H1 (cell line): ENCODE measurements around the gene LPP. TPM values are rescaled to one million over a fixed set of nuclear protein-coding genes. Genes with fewer than 3 reads are reported as not detected.

Experiments used
- CTCF ChIA-PET: fragments of 300-600 bp; sonication (Branson Sonifier 250); formaldehyde crosslinking; loops from one replicate; lab custom pipeline; 2021; ENCODE audit not compliant: partially characterized antibody; lab: Charles Lee
- POLR2A ChIA-PET: fragments of 300-600 bp; sonication (Branson Sonifier 250); formaldehyde crosslinking; loops from one replicate; lab custom pipeline; 2021; ENCODE audit warnings: inconsistent platforms; ENCODE audit not compliant: partially characterized antibody; lab: Charles Lee
- DNase-seq, 2 experiments: peaks; one replicate each; pipeline versions ENCODE4 v3.0.0 to v3.0.0-alpha.2; 2010 to 2022; ENCODE audit warnings: low spot score in 2 of 2, low read depth in 1 of 2, mixed read lengths in 1 of 2
- FAIRE-seq: peaks from 2 replicates; lab custom pipeline; 2011; peaks lifted over from hg19 to GRCh38; lab: Jason Lieb, UNC
- H2AFZ ChIP-seq: 2 replicates; pipeline ENCODE4 v1.8.1; 2012; ENCODE audit warnings: low read length, inconsistent platforms
- H2AK5ac ChIP-seq: 2 replicates; pipeline ENCODE4 v1.6.1; 2013; ENCODE audit warnings: low read depth, low read length
- H2BK120ac ChIP-seq: replicated peaks from 2 replicates; pipeline ENCODE3; 2013; ENCODE audit warnings: low read depth, low read length, inconsistent platforms
- H2BK12ac ChIP-seq: 2 replicates; pipeline ENCODE4 v1.6.1; 2013; ENCODE audit warnings: low read depth, low read length
- H2BK15ac ChIP-seq: 2 replicates; pipeline ENCODE4 v1.6.1; 2013; ENCODE audit warnings: low read length
- H2BK20ac ChIP-seq: 2 replicates; pipeline ENCODE4 v1.6.1; 2013; ENCODE audit warnings: low read length
- H2BK5ac ChIP-seq: 2 replicates; pipeline ENCODE4 v1.6.1; 2013; ENCODE audit warnings: low read depth, low read length
- H3K14ac ChIP-seq: 2 replicates; pipeline ENCODE4 v1.6.1; 2013; ENCODE audit warnings: inconsistent platforms; ENCODE audit not compliant: insufficient read length
- H3K18ac ChIP-seq: 2 replicates; pipeline ENCODE4 v1.6.1; 2013; ENCODE audit warnings: low read length; ENCODE audit errors: extremely low read depth
- H3K23ac ChIP-seq: 2 replicates; pipeline ENCODE4 v1.6.1; 2013; ENCODE audit warnings: inconsistent platforms; ENCODE audit not compliant: insufficient read length
- H3K23me2 ChIP-seq: 2 replicates; pipeline ENCODE4 v1.6.1; 2013; ENCODE audit warnings: low read depth, low read length
- H3K27ac ChIP-seq: 2 replicates; pipeline ENCODE4 v1.6.1; 2011; ENCODE audit warnings: low read depth, low read length, inconsistent platforms
- H3K27me3 ChIP-seq, 4 experiments: replicated peaks in 1 of 4; 1 replicate in 1 of 4; 2 replicates in 3 of 4; pipeline versions ENCODE4 v1.6.1 to v1.8.1; 2011 to 2013; ENCODE audit warnings: low read length in 3 of 4, mild to moderate bottlenecking in 3 of 4, inconsistent platforms in 2 of 4, mixed read lengths in 2 of 4, moderate library complexity in 1 of 4; ENCODE audit not compliant: control insufficient read depth in 3 of 4, insufficient read depth in 3 of 4; ENCODE audit errors: extremely low read depth in 1 of 4
- H3K36me3 ChIP-seq, 4 experiments: 2 replicates each; pipeline versions ENCODE4 v1.6.1 to v1.8.1; 2011 to 2013; ENCODE audit warnings: mild to moderate bottlenecking in 4 of 4, low read length in 3 of 4, moderate library complexity in 2 of 4, control low read depth in 1 of 4, inconsistent platforms in 1 of 4; ENCODE audit not compliant: insufficient read depth in 4 of 4, control insufficient read depth in 2 of 4
- H3K4ac ChIP-seq: replicated peaks from 2 replicates; pipeline ENCODE3; 2013; ENCODE audit warnings: low read length, low read depth, mixed read lengths, inconsistent platforms; ENCODE audit not compliant: insufficient read length
- H3K4me1 ChIP-seq, 4 experiments: replicated peaks in 1 of 4; 1 replicate in 1 of 4; 2 replicates in 3 of 4; pipeline versions ENCODE4 v1.6.1 to v1.8.1; 2011 to 2013; ENCODE audit warnings: low read length in 3 of 4, inconsistent platforms in 2 of 4, mixed read lengths in 1 of 4; ENCODE audit not compliant: insufficient read depth in 4 of 4, control insufficient read depth in 3 of 4
- H3K4me2 ChIP-seq, 2 experiments: 2 replicates each; pipeline versions ENCODE4 v1.6.1 to v1.8.1; 2011 to 2013; ENCODE audit warnings: low read depth in 2 of 2, low read length in 2 of 2, control low read depth in 1 of 2, inconsistent platforms in 1 of 2, mild to moderate bottlenecking in 1 of 2; ENCODE audit not compliant: insufficient read depth in 1 of 2
- H3K4me3 ChIP-seq, 4 experiments: fragments of 200-600, 300-600 bp in 1 of 4; sonication (generic), shearing (Covaris generic), sonication (Bioruptor Twin) in 1 of 4; 2 replicates each; pipeline versions ENCODE4 v1.5.1 to v1.8.1; 2011 to 2016; ENCODE audit warnings: low read length in 4 of 4, low read depth in 3 of 4, control low read depth in 2 of 4, inconsistent platforms in 2 of 4, mild to moderate bottlenecking in 2 of 4, mixed read lengths in 1 of 4, moderate library complexity in 1 of 4; ENCODE audit not compliant: insufficient read depth in 2 of 4; ENCODE audit errors: extremely low read depth in 1 of 4
- H3K56ac ChIP-seq: replicated peaks from 2 replicates; pipeline ENCODE3; 2013; ENCODE audit warnings: low read depth, mild to moderate bottlenecking, mixed read lengths, low read length, inconsistent platforms; ENCODE audit not compliant: insufficient read length
- H3K79me1 ChIP-seq: 2 replicates; pipeline ENCODE4 v1.6.1; 2013; ENCODE audit warnings: low read depth, low read length, control low read depth
- H3K79me2 ChIP-seq, 2 experiments: 2 replicates each; pipeline versions ENCODE4 v1.6.1 to v1.8.1; 2012 to 2013; ENCODE audit warnings: low read length in 2 of 2, mild to moderate bottlenecking in 2 of 2, inconsistent platforms in 1 of 2; ENCODE audit not compliant: insufficient read depth in 2 of 2, control insufficient read depth in 1 of 2
- H3K9ac ChIP-seq, 4 experiments: replicated peaks in 1 of 4; 1 replicate in 1 of 4; 2 replicates in 3 of 4; pipeline versions ENCODE4 v1.6.1 to v1.8.1; 2011 to 2013; ENCODE audit warnings: low read depth in 3 of 4, low read length in 3 of 4, control low read depth in 2 of 4, mild to moderate bottlenecking in 2 of 4, moderate library complexity in 2 of 4, inconsistent platforms in 1 of 4; ENCODE audit errors: extremely low read depth in 1 of 4
- H3K9me3 ChIP-seq, 2 experiments: 2 replicates each; pipeline versions ENCODE4 v1.6.1 to v1.8.1; 2012 to 2013; ENCODE audit warnings: mild to moderate bottlenecking in 2 of 2, moderate library complexity in 2 of 2, control low read depth in 1 of 2, inconsistent platforms in 1 of 2, low read depth in 1 of 2, low read length in 1 of 2, mixed read lengths in 1 of 2; ENCODE audit not compliant: insufficient read depth in 2 of 2
- H4K20me1 ChIP-seq, 2 experiments: replicated peaks in 1 of 2; 2 replicates each; pipeline versions ENCODE3 to v1.8.1; 2011 to 2013; ENCODE audit warnings: inconsistent platforms in 2 of 2, low read length in 2 of 2, mild to moderate bottlenecking in 1 of 2; ENCODE audit not compliant: insufficient read depth in 2 of 2, control insufficient read depth in 1 of 2
- H4K5ac ChIP-seq: 2 replicates; pipeline ENCODE4 v1.6.1; 2013; ENCODE audit warnings: low read length, low read depth, mixed read lengths, inconsistent platforms; ENCODE audit not compliant: insufficient read length
- H4K8ac ChIP-seq: 2 replicates; pipeline ENCODE4 v1.8.0; 2013; ENCODE audit warnings: mild to moderate bottlenecking, moderate library complexity, low read length, inconsistent platforms; ENCODE audit not compliant: insufficient read depth; ENCODE audit errors: extremely low read depth
- H4K91ac ChIP-seq: replicated peaks from 2 replicates; pipeline ENCODE3; 2013; ENCODE audit warnings: low read length, mixed read lengths, inconsistent platforms; ENCODE audit not compliant: insufficient read length
- ATF2 ChIP-seq: IDR thresholded peaks from 2 replicates; pipeline ENCODE4 v1.6.1; 2012; ENCODE audit warnings: low read length, inconsistent platforms
- CEBPB ChIP-seq: IDR thresholded peaks from 2 replicates; pipeline ENCODE4 v1.6.1; 2012; ENCODE audit warnings: low read depth, low read length
- CTBP2 ChIP-seq: IDR thresholded peaks from 2 replicates; pipeline ENCODE4 v1.7.0; 2011; ENCODE audit warnings: borderline replicate concordance, mild to moderate bottlenecking, moderate library complexity, mixed read lengths, low read length; ENCODE audit not compliant: insufficient read depth, insufficient read length
- E2F6 ChIP-seq: IDR thresholded peaks from 2 replicates; pipeline ENCODE4 v1.6.1; 2012; ENCODE audit warnings: inconsistent platforms
- NANOG ChIP-seq: IDR thresholded peaks from 2 replicates; pipeline ENCODE4 v1.6.1; 2011; ENCODE audit warnings: low read length, low read depth, mild to moderate bottlenecking, inconsistent platforms; ENCODE audit not compliant: insufficient read depth, poor library complexity, severe bottlenecking
- SIX5 ChIP-seq: IDR thresholded peaks from 2 replicates; pipeline ENCODE4 v1.6.1; 2011; ENCODE audit warnings: mild to moderate bottlenecking, low read depth, low read length
- SP4 ChIP-seq: IDR thresholded peaks from 2 replicates; pipeline ENCODE4 v1.6.1; 2012; ENCODE audit warnings: low read length, inconsistent platforms
- TEAD4 ChIP-seq: IDR thresholded peaks from 2 replicates; pipeline ENCODE4 v1.6.1; 2012; ENCODE audit warnings: low read depth, low read length, inconsistent platforms, mixed read lengths
- USF2 ChIP-seq: IDR thresholded peaks from 2 replicates; pipeline ENCODE4 v1.6.1; 2011; ENCODE audit warnings: low read length, improper control_type of control experiment
- WGBS, 2 experiments: shearing (Covaris generic) in 1 of 2; methylation state at CpG; one replicate each; pipeline versions ENCODE4 v1.1.6 to v1.1.7; 2013 to 2015; ENCODE audit warnings: low lambda C conversion rate in 2 of 2, mixed read lengths in 2 of 2, inconsistent platforms in 1 of 2, low coverage in 1 of 2, missing lambda C conversion rate in 1 of 2; ENCODE audit not compliant: insufficient replicate concordance in 2 of 2, insufficient coverage in 1 of 2, insufficient read length in 1 of 2; ENCODE audit errors: extremely low coverage in 1 of 2, missing lambda C conversion rate in 1 of 2; 5-methylcytosine and 5-hydroxymethylcytosine counted together
- polyA plus RNA-seq, 7 experiments: library from polyadenylated mRNA; depleted of rRNA in 3 of 7; stranded (reverse) in 5 of 7; unstranded in 2 of 7; fragments of >200 nt in 5 of 7; fragments of 200-250 nt in 2 of 7; gene quantifications; 1 replicate in 5 of 7; 2 replicates in 1 of 7; 4 replicates in 1 of 7; pipeline versions ENCODE4 v1.2.1 to v1.2.3, GENCODE V29; 2011 to 2013; ENCODE audit warnings: missing spikeins in 2 of 7, mixed read lengths in 2 of 7
- total RNA-seq: library from RNA; stranded (reverse); fragmentation: NEBNext Ultra II Directional; extraction: Animal tissue kit (Norgen Biotek cat#: 25700); gene quantifications from 2 replicates; pipeline ENCODE4 v1.2.1, GENCODE V29; 2021

Gene LPP
- total and polyA plus RNA-seq, 2 of the 8 experiments (the other 6 are each of a cell fraction or from before 2014, with no cell fraction given) = 10.0 to 53.3 TPM

GRCh38 chr3:188673646-188674186 lies 519.8 kb downstream of the LPP start:
- no peak overlapping the region for H2AFZ ChIP-seq
- no peaks in the 10 kb centered on the region for H3K79me2 ChIP-seq
- DNase-seq (no peak), FAIRE-seq (no peak)
- no peak overlapping the region for H4K5ac ChIP-seq
- no peak overlapping the region for H2BK15ac ChIP-seq
- no peak overlapping the region for H3K14ac ChIP-seq
- POLR2A ChIA-PET = interaction anchor here (0.6 to 0.7 kb wide), 2 partner anchors 29 to 234 kb away, joined by 3 to 4 read pairs; no protein-coding TSS in a partner anchor
- no peak overlapping the region for H2BK20ac ChIP-seq
- peak overlapping the region; percentile 3; the same call in 1 of the 2 replicates for H2BK12ac ChIP-seq
- CTCF ChIA-PET = interaction anchor here (1.0 to 1.9 kb wide), 5 partner anchors 9 to 475 kb away, joined by 3 to 6 read pairs (median 5); no protein-coding TSS in a partner anchor
- H2BK120ac ChIP-seq = no peak overlapping the region
- H3K4me3 ChIP-seq = no peak overlapping the region
- no peak overlapping the region for H3K4ac ChIP-seq
- no peak overlapping the region for H2AK5ac ChIP-seq
- H4K91ac ChIP-seq = no peak overlapping the region
- no peak overlapping the region for H3K56ac ChIP-seq
- H3K18ac ChIP-seq = no peak overlapping the region
- H4K20me1 ChIP-seq = no peaks in the 10 kb centered on the region
- no peaks in the 10 kb centered on the region for H3K79me1 ChIP-seq
- no peak overlapping the region for H3K23ac ChIP-seq
- H3K36me3 ChIP-seq = no peaks in the 10 kb centered on the region; a peak in 1 of 8 replicates
- no peaks in the 10 kb centered on the region for H3K27me3 ChIP-seq
- H4K8ac ChIP-seq = no peak overlapping the region
- no peaks in the 10 kb centered on the region for H3K23me2 ChIP-seq
- 100% methylated on average over 1 of the region's 1 CpG; no CpG with 5 or more reads in 1 of the 2 experiments for WGBS, 2 experiments
- no peak overlapping the region for H2BK5ac ChIP-seq
- H3K9me3 ChIP-seq = no peaks in the 10 kb centered on the region
- H3K9ac ChIP-seq = no peak overlapping the region
- 0 out of 4 replicates have a peak overlapping the region, but pooled peaks of 1 of the 2 experiments have one; percentile 30 for H3K4me2 ChIP-seq
- peaks cover 0 to 9% (median 3%) of the 10 kb centered on the region in 4 experiments; a peak in 3 of 7 replicates for H3K4me1 ChIP-seq
- no peak overlapping the region for H3K27ac ChIP-seq
- TF ChIP-seq USF2 (no peak), CTBP2 (no peak), E2F6 (no peak), SP4 (no peak), CEBPB (peak; percentile 77), NANOG (peak; percentile 39), ATF2 (no peak), SIX5 (no peak), TEAD4 (no peak)
